SIG-M5 (cell line): ENCODE measurements around the gene DLGAP1.

ENCODE experiments used
- DNase-seq: peaks from one replicate; lab custom pipeline; 2025; lab: John Stamatoyannopoulos, UW

DLGAP1 gene

DNA sequence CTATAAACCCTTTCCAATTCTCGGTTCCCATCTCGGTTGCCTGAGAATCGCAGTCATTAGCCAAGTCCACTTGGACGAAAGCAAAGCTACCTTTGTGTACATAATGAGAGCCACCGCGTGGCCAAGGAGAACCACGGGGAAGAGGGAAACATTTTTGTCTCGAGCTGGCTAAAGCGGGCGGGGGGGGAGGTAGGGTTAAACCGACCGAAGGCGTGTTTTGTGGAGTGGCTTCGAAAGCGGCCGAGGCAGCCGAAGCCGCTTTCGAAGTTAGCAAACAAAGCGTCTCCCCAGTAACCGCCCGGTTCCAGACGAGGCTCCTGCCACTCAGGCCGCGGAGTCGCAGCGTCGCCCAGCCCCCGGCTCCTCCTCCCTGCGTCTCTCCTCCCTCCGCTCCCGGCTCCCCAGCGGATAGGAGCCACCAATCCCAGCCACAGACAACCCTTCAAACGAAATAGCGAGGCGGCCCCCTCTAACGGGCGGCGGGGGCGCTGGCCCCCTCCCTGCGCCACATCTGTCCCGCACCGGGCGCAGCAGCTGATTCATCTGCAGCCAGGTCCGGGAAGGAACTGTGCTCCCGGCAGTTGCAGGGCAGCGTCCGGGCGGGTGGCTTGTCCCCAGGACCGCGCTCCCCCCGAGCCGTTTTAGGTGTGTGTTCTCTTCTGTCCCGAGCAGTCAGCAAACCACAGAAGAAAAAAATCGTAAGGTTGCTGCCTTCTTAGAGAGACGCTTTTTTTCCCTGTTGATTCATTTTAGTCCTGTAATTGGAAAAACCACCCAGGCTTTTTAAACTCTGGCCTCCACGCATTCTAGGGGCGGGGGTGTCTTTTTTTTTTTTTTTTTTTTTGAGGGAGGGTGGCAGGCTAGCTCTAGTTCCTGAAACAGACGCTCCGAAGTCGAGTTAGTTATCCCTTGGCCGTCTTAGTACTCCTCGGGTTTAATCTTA, 1006.9 kb downstream of the DLGAP1 start:
- DNase-seq: peak; percentile 90

DNA sequence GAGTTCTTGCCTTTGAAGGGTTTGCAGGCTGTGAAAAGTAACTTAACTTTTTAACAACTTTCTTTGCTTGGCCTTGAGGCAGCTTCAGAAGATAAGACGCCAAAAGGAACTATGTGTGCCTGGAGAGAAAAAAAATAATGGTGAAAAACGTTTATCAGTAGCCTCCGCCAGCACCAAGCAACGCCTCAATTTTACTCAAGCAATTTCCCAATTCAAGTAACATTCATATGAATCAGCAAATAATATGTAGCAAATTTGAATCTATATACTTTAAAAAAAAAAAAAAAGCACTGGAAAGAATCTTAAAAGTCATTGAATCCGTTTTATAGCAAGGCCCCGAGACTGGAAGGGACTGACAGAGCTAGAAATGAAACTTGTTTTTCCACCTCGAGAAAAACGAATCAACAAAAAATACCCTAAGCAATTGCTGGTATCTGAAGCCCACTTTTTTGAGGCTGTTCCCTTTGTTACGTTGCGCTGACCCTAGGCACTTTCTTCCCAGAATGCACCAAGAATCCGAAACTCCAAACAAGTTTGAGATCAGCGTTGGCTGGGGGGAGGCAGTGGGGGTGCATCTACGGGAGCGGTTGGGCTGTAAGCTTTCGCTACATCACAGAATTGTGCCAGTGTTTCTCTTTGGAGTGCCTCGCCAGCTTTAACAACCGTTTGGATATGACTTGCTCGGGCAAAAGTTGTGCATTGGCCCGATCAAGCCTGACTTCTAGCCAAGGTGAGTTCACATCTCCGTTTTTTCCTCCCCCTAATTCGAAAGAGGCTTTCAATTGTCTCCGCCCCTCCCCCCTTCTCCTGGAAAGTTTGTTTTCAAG, 1007.8 kb downstream of the DLGAP1 start:
- no peak for DNase-seq
